ENCODE measurements around the gene MAGI2.
A peak's percentile ranks its signal among the peaks of the same experiment; 100 is the strongest.

MAGI2 gene

DNA sequence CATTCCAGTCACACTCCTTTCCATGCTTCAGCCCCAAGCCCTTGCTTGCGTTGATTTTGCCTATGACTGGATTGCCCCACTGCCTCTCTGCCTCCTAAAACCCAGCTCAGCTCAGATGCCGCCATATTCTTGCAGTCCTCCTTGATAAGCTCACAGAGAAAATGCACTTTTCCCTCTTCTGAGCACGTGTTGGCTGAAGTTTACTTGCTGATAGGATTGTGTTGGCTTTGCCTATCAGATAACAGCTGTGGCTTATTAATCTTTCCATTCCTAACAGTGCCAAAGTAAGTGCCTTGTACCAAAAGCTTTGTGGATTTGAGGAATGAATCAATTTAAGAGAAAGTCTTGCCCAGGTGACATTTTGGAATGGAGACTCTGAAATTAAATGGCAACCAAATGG, 1405.7 kb downstream of the MAGI2 start:
- Histone ChIP-seq H3K27ac (ENCODE audit: low read depth, low read length) (no peak overlapping the region), H3K4me3 (ENCODE audit: low read length) (no peak overlapping the region), H3K9ac (ENCODE audit: low read length) (no peak overlapping the region), H3K27me3 (ENCODE audit: control insufficient read depth, insufficient read depth, low read length) (no peaks in the 10 kb centered on the region), H3K4me1 (ENCODE audit: control insufficient read depth, insufficient read depth, low read length) (no peaks in the 10 kb centered on the region), H3K36me3 (ENCODE audit: control insufficient read depth, insufficient read depth, low read length) (no peaks in the 10 kb centered on the region)

DNA sequence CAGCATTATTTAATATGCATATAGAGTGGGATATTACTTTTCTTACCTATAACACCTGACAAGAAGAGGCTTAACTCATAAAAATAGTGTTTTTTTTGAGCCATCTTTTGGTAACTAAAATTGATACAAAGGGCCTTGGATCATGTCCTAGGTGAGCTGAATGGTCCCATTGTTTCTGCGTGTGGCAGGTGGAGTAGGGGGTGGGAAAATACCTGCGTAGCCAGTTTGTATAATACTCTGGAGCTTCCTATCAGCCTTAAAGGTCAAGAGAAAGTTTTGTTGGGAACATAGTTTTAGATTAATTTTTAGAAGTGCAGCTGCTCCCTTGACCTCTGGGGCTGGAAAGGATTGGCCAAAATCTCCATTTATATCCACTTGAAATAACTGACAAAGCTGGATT, 1410.3 kb downstream of the MAGI2 start:
- no peaks in the 10 kb centered on the region for H3K27me3 ChIP-seq (ENCODE audit: control insufficient read depth, insufficient read depth, low read length)
- H3K4me1 ChIP-seq (ENCODE audit: control insufficient read depth, insufficient read depth, low read length) = no peaks in the 10 kb centered on the region
- H3K27ac ChIP-seq (ENCODE audit: low read depth, low read length) = no peak overlapping the region
- H3K9ac ChIP-seq (ENCODE audit: low read length) = no peak overlapping the region
- H3K4me3 ChIP-seq (ENCODE audit: low read length) = no peak overlapping the region
- no peaks in the 10 kb centered on the region for H3K36me3 ChIP-seq (ENCODE audit: control insufficient read depth, insufficient read depth, low read length)

DNA sequence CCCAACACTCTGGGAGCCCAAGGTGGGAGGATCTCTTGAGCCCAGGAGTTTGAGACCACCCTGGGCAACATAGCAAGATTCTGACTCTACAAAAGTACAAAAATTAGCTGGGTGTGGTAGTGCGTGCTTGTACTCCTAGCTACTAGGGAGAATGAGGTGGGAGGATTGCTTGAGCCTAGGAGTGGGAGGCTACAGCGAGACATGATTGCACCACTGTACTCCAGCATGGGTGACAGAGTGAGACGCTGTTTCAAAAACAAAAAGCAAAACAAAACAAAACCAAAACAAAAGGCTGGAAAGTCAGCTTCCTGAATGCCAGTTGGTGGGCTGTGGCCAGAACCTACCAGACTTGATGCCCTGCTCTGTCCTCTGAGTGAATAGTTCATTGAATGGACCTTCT, 1412.0 kb downstream of the MAGI2 start:
- H3K27ac ChIP-seq (ENCODE audit: low read depth, low read length) = no peak overlapping the region
- no peaks in the 10 kb centered on the region for H3K36me3 ChIP-seq (ENCODE audit: control insufficient read depth, insufficient read depth, low read length)
- no peaks in the 10 kb centered on the region for H3K27me3 ChIP-seq (ENCODE audit: control insufficient read depth, insufficient read depth, low read length)
- H3K9ac ChIP-seq (ENCODE audit: low read length) = no peak overlapping the region
- no peaks in the 10 kb centered on the region for H3K4me1 ChIP-seq (ENCODE audit: control insufficient read depth, insufficient read depth, low read length)
- H3K4me3 ChIP-seq (ENCODE audit: low read length) = no peak overlapping the region

DNA sequence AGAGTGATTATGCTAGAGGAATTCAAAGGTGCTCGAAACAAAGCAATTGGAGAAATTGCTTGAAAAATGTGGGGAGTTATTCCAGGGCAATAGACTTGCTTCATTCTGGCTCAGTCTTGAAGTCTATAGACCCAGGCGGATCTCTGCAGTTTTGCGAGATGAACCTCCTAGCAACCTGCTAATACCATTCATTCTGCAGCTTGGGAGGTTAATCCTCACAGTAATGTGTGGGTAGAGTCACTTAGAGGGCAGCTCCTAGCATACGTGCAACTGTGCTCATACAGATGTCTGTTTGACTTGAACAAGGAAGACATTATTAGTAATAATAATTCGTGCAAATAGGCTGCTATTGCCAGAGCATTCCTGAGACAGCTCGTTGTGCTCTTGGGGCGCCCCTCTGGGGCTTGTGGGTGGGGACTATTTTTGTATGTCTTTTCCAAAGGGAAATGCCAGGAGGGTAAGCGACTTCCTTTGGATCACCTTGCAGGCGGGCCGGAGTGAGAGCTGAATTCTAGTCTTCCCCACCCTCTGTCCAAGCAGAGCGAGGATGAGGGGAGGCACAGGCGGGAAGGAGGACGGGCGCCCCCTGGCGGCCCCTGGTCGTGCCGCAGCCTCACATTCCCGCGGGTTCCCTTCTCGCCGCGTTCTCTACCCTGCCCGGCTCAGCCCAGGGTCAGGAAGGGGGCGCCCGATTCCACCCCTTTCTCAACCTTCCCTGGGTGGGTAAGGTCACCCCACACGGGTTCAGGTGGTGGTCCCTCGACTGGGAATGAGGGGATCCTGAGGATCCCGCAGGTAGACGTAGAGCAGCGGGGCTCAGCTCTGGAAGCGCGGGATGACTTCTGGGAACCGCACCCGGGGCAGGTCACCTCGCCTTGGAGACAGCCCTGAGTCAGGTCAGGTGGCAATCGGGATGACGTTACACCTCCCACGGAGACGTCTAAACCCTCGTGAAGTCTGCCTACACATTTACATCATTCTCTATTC, 1413.4 kb downstream of the MAGI2 start:
- H3K4me3 ChIP-seq (ENCODE audit: low read length) = no peak overlapping the region
- H3K36me3 ChIP-seq (ENCODE audit: control insufficient read depth, insufficient read depth, low read length) = no peaks in the 10 kb centered on the region
- H3K27me3 ChIP-seq (ENCODE audit: control insufficient read depth, insufficient read depth, low read length) = no peaks in the 10 kb centered on the region
- no peak overlapping the region for H3K27ac ChIP-seq (ENCODE audit: low read depth, low read length)
- H3K9ac ChIP-seq (ENCODE audit: low read length) = no peak overlapping the region
- no peaks in the 10 kb centered on the region for H3K4me1 ChIP-seq (ENCODE audit: control insufficient read depth, insufficient read depth, low read length)

DNA sequence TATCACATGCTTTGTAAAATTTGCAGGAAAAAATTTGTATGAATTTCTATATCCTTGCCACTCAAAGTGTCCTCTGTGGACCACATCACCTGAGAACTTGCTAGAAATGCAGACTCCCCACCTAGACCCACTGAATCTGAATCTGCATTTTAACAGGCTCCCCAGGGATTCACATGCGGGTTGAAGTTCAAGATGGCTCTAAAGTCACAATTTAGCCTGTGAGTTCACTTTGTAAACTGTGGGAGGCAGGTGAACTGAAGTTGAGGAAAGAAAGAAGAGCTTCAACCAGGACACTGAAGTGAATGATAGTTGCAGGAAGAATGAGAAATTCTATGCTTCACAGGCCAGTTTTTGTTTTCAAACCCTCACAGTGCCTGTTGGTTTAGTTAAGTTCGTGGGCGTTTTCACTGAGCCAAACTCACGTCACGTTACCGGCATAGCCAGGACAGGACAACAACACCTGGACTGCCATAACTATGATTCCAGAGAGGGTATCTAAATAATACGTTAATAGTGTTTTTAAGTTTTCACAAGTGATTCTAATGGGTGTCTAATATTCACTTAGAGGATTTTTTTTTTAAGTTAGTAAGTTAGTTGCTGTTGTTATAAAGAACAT, 1414.9 kb downstream of the MAGI2 start:
- Histone ChIP-seq H3K27me3 (ENCODE audit: control insufficient read depth, insufficient read depth, low read length) (no peaks in the 10 kb centered on the region), H3K4me3 (ENCODE audit: low read length) (no peak overlapping the region), H3K9ac (ENCODE audit: low read length) (no peak overlapping the region), H3K4me1 (ENCODE audit: control insufficient read depth, insufficient read depth, low read length) (no peaks in the 10 kb centered on the region), H3K36me3 (ENCODE audit: control insufficient read depth, insufficient read depth, low read length) (no peaks in the 10 kb centered on the region), H3K27ac (ENCODE audit: low read depth, low read length) (no peak overlapping the region)

DNA sequence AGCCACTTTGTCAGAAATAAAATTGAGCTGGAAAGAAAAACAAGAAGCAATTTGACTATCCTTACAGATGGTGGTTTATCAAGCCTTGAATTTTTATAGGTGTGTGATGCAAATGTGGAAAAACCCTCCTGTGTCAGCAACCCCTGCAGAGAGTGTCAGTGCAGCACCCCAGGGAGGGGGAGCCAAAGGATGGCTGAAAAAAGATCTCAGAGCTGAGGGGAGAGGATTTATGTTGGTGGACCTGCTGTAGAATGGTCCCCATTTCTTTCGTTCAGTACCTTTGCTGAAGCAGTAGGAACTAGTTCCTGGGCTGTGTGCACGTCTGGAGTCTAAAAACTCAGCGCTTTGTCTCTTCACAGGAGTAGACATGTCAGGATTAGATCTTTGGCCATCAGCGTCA, 1415.9 kb downstream of the MAGI2 start:
- no peak overlapping the region for H3K4me3 ChIP-seq (ENCODE audit: low read length)
- H3K9ac ChIP-seq (ENCODE audit: low read length) = no peak overlapping the region
- H3K36me3 ChIP-seq (ENCODE audit: control insufficient read depth, insufficient read depth, low read length) = no peaks in the 10 kb centered on the region
- H3K4me1 ChIP-seq (ENCODE audit: control insufficient read depth, insufficient read depth, low read length) = no peaks in the 10 kb centered on the region
- no peak overlapping the region for H3K27ac ChIP-seq (ENCODE audit: low read depth, low read length)
- no peaks in the 10 kb centered on the region for H3K27me3 ChIP-seq (ENCODE audit: control insufficient read depth, insufficient read depth, low read length)

DNA sequence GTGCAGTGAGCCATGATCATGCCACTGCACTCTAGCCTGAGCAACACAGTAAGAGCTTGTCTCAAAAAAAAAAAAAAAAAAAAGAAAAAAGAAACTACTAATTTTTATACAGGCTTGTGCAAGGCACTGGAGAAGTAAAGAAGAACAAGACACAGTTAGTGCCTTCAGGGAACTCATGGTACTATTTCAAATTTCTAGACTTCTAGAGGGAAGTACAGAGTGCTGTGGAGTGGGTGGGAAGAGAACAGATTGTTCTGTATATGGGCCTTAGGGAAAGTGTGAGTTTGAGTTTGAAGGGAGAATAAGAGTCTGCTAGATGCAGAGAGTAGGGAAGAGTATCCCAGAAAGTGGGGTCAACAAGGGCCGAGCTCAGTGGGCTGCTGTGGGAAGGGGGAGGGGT, 1420.1 kb downstream of the MAGI2 start:
- no peaks in the 10 kb centered on the region for H3K36me3 ChIP-seq (ENCODE audit: control insufficient read depth, insufficient read depth, low read length)
- H3K27me3 ChIP-seq (ENCODE audit: control insufficient read depth, insufficient read depth, low read length) = no peaks in the 10 kb centered on the region
- no peak overlapping the region for H3K27ac ChIP-seq (ENCODE audit: low read depth, low read length)
- H3K9ac ChIP-seq (ENCODE audit: low read length) = no peak overlapping the region
- H3K4me3 ChIP-seq (ENCODE audit: low read length) = no peak overlapping the region
- no peaks in the 10 kb centered on the region for H3K4me1 ChIP-seq (ENCODE audit: control insufficient read depth, insufficient read depth, low read length)

DNA sequence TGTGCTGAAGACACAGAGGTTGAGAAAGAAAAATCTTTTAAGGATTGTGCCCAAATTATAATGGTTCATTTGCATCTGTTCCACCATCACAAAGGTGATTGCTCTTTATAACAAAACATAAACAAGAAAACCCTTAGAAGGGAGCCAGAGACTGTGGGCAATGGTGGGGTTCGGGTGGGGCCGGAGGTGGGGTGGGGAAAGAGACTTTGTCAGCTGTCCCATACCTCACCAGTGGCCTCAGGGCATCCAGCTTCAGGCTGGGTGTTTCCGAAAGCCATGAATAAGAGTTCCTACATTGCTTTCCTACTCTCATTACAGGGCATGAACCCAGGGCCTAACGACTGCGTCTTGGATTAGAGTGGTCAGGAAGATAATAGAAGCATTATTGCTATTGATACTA, 1427.0 kb downstream of the MAGI2 start:
- Histone ChIP-seq H3K27me3 (ENCODE audit: control insufficient read depth, insufficient read depth, low read length) (no peaks in the 10 kb centered on the region), H3K36me3 (ENCODE audit: control insufficient read depth, insufficient read depth, low read length) (no peaks in the 10 kb centered on the region), H3K27ac (ENCODE audit: low read depth, low read length) (no peak overlapping the region), H3K4me3 (ENCODE audit: low read length) (no peak overlapping the region), H3K9ac (ENCODE audit: low read length) (no peak overlapping the region), H3K4me1 (ENCODE audit: control insufficient read depth, insufficient read depth, low read length) (no peaks in the 10 kb centered on the region)

DNA sequence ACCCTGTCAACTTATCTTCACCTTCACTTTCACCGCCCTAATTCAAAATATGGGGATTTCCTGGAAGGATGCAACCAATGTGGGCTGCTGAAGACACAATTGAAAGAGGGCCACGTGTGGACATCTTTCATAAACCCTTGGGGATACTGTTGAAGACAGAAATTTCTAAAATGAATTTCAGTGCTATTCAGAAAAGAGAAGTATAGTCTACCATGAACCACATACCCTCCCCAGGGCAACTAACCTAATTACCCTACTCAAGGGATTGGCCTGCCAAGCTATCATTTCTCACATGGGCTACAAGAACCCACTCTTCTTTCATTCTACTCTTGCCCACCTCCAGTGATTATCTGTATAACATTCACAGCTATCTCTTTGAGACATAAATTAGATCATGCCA, 1428.9 kb downstream of the MAGI2 start:
- Histone ChIP-seq H3K27ac (ENCODE audit: low read depth, low read length) (no peak overlapping the region), H3K4me1 (ENCODE audit: control insufficient read depth, insufficient read depth, low read length) (peaks cover 2% of the 10 kb centered on the region)

DNA sequence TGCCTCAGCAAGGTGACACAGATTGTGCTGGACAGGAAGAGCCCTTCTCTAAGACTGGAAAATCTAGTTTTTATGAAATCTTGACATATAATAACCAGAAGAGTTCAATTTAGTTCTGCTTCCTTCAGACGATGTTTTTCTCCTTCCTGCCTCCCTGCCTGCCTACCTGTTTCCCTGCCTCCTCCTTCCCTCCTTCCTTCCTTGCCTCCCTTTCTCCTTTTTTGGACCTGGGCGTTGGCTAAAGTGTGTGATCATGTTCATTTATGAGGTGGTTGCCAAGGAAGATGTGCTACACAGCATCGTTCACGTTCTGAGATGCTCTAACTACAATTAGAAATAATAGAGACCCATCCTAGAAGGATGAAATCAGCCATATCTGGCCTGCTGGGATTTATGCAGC, 1430.3 kb downstream of the MAGI2 start:
- Histone ChIP-seq H3K4me3 (ENCODE audit: low read length) (no peak overlapping the region), H3K4me1 (ENCODE audit: control insufficient read depth, insufficient read depth, low read length) (peaks cover 8% of the 10 kb centered on the region), H3K9ac (ENCODE audit: low read length) (no peak overlapping the region), H3K27me3 (ENCODE audit: control insufficient read depth, insufficient read depth, low read length) (no peaks in the 10 kb centered on the region), H3K36me3 (ENCODE audit: control insufficient read depth, insufficient read depth, low read length) (no peaks in the 10 kb centered on the region), H3K27ac (ENCODE audit: low read depth, low read length) (no peak overlapping the region)

More for the DNA sequence above, 1428.9 kb downstream of the MAGI2 start:
- no peak overlapping the region for H3K9ac ChIP-seq (ENCODE audit: low read length)
- no peaks in the 10 kb centered on the region for H3K36me3 ChIP-seq (ENCODE audit: control insufficient read depth, insufficient read depth, low read length)
- H3K4me3 ChIP-seq (ENCODE audit: low read length) = no peak overlapping the region
- no peaks in the 10 kb centered on the region for H3K27me3 ChIP-seq (ENCODE audit: control insufficient read depth, insufficient read depth, low read length)

DNA sequence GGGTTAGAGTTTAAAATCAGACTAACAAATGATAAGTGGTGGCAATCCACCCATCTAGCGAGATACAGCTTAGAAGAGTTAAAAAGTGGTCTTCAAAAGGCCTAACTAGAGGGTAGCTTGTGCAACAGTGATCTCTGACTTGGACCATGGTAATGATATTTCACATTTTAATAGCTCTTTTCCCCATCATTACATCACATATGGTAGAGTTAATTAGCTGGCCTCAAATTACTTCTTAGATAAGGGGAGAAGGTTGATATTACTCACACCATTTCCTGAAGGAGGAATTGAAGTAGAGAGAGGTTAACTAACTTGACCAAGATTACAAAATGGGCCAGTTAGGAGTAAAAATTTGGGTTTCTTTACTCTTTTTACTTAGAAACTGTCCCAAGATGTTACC, 1431.3 kb downstream of the MAGI2 start:
- H3K4me3 ChIP-seq (ENCODE audit: low read length) = no peak overlapping the region
- H3K27me3 ChIP-seq (ENCODE audit: control insufficient read depth, insufficient read depth, low read length) = no peaks in the 10 kb centered on the region
- H3K27ac ChIP-seq (ENCODE audit: low read depth, low read length) = no peak overlapping the region
- no peaks in the 10 kb centered on the region for H3K36me3 ChIP-seq (ENCODE audit: control insufficient read depth, insufficient read depth, low read length)
- peaks cover 9% of the 10 kb centered on the region for H3K4me1 ChIP-seq (ENCODE audit: control insufficient read depth, insufficient read depth, low read length)
- H3K9ac ChIP-seq (ENCODE audit: low read length) = no peak overlapping the region

DNA sequence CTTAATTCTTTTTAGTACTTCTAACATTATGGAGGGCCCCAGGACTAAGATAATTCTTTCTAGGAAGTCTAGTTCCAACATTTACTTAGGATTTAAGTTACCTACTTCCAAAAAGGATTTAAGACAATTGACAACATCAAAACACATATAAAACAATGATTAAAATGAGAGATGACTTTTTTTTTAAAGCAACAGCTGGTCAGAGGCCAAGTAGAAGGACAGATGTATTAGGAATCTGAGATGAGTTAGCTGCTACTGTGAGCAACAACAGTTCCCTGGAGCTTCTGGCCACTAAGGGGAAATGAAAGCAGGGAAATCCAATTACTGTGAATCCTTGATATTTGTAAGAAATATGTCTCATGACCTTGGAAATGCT, 1432.6 kb downstream of the MAGI2 start:
- no peaks in the 10 kb centered on the region for H3K36me3 ChIP-seq (ENCODE audit: control insufficient read depth, insufficient read depth, low read length)
- no peaks in the 10 kb centered on the region for H3K27me3 ChIP-seq (ENCODE audit: control insufficient read depth, insufficient read depth, low read length)
- no peak overlapping the region for H3K9ac ChIP-seq (ENCODE audit: low read length)
- H3K4me3 ChIP-seq (ENCODE audit: low read length) = no peak overlapping the region
- H3K4me1 ChIP-seq (ENCODE audit: control insufficient read depth, insufficient read depth, low read length) = peaks cover 9% of the 10 kb centered on the region
- peak overlapping the region; percentile 92 for H3K27ac ChIP-seq (ENCODE audit: low read depth, low read length)

All from rectal smooth muscle tissue (tissue), 1 donor.